ENCODE measurements around the gene LRBA. TPM values are rescaled to one million over a fixed set of nuclear protein-coding genes. Genes with fewer than 3 reads are reported as not detected.
"Not testable (repeated sequence)": the region's sequence is repeated elsewhere in the genome, so short reads cannot be mapped to it uniquely, and the experiment has no call there.

The LRBA gene
- total RNA-seq, 1 donor from 2014 or later = 31.0 TPM

DNA sequence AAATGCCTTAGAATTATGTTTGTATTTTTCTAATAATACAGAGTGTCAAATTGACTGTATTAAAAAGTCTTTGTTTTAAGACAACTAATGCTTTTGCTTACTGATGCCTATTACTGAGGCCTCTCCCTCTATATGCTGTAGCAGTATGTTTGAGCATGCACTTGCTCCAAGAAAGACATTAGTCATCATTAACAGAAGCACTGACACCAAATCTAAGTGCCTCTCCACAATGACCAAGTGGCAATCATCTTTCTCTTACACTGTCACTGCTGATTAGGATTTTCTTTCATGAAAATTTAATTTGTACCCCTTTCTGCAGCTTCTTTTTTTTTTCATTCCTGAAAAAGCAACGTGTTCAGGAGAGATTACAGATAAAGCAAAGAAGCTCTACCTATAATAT is 444.2 kb downstream of the LRBA start:
- no peak for DNase-seq (ENCODE audit: low read depth in 2 of 2)

DNA sequence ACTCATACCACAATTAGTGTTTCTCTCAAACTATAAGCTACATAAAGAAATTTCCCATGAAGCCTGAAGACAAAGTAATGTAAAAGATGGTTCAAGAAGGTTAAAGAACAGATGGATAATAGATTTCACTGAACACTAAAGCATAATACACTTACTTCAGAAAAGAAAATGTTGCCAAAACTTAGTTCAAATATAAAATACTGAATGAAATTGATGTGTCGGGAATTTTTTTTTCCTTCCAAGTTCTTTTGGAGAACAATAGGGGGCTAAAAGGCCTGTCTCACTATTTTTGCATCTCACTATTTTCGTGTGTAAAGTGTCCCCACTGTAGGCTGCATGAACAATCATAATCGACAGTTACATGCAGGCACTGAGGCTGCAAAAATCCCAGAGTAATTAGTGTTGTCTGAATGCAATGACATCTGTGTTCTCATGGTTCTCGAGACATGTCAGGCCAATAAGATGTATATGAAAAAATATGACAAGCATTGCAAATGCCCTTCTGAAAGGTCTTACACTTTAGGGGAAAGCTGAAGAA is 445.0 kb downstream of the LRBA start:
- DNase-seq (ENCODE audit: low read depth in 2 of 2) = no peak

DNA sequence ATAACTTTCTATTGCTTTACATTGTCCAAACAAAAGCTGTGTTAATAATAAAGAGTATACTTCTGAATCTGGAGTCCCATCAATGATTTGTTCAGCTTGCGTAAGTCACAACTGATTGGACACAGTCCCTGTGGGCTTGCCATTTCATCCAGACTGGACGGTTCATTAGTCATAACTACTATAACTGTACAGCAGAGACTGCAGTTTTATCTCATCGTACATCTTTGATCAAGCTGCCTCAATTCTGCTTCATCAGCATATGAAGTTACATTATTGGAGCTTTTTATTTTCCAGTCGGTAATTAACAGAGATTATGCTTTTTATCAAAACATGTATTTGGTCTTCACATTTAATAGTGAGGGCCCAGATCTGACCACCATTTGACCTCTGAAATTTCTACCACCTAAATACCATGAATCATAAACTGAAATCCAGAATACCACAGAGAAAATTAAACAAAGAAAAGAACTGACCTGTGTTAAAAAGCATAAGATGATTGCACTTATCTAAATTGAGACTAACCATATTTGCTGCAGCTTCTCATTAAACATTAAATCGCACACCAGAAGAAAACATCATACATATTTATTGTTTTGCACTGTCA is 445.6 kb downstream of the LRBA start:
- no peak for DNase-seq (ENCODE audit: low read depth in 2 of 2)

DNA sequence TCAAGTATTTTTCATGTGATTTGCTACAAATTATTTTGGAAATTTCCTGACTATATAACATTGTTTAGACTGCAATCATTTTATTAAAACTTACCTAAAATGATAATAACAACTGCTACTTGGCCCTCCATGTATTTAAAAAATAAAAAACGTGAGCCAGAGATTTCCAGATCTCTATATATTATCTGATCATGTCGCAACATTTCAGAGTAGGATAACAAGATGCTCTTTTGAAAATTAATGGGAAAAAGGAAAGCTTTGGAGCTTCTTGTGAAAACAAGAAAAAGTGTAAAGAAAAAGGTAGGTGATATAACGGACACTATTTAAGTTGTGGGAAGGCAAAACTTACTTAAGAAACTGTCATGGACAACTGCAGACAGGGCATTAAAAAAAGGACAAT is 448.0 kb downstream of the LRBA start:
- no peak for DNase-seq (ENCODE audit: low read depth in 2 of 2)

DNA sequence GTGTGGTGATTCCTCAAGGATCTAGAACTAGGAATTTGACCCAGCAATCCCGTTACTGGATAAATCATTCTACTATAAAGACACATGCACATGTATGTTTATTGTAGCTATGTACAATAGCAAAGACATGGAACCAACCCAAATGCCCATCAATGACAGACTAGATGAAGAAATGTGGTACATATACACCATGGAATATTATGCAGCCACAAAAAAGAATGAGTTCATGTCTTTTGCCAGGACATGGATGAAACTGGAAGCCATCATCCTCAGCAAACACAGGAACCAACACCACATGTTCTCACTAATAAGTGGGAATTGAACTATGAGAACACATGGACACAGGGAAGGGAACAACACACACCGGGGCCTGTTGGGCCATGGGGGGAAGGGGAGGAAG is 450.1 kb downstream of the LRBA start:
- not testable (repeated sequence) for DNase-seq (ENCODE audit: low read depth in 2 of 2)

DNA sequence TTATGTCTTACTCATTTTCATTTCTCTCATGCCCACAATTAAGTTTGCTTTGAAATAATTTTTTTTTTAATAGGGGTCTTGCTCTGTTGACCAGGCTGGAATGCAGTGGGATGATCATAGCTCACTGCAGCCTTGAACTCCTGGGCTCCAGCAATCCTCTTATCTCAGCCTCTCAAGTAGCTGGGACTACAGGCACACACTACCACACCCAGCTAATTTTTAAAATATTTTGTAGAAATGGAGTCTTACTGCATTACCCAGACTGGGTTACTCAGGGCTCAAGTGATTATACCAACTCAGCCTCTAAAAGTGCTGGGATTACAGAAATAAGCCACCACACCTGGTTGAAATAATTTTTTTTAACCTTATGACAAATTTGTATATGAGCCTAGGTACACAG is 452.3 kb downstream of the LRBA start:
- DNase-seq (ENCODE audit: low read depth in 2 of 2) = no peak

DNA sequence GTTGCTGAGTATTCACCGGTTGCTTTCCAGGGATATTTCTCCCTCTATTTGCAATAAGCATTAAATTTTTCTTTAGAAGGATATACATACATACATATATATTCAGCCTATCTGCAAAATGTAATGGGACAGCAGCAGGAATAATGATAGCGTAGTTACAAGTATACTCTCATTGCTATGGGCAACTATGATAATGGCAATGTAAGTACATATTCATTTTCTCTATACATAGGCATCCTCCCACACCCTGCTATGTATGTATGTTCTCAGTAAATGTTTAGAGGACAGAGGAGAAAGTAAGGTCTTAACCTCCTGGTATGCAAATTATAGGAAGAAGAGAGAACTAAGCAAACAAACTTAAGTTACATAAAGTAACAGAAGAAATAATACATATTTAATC is 452.8 kb downstream of the LRBA start:
- no peak for DNase-seq (ENCODE audit: low read depth in 2 of 2)

DNA sequence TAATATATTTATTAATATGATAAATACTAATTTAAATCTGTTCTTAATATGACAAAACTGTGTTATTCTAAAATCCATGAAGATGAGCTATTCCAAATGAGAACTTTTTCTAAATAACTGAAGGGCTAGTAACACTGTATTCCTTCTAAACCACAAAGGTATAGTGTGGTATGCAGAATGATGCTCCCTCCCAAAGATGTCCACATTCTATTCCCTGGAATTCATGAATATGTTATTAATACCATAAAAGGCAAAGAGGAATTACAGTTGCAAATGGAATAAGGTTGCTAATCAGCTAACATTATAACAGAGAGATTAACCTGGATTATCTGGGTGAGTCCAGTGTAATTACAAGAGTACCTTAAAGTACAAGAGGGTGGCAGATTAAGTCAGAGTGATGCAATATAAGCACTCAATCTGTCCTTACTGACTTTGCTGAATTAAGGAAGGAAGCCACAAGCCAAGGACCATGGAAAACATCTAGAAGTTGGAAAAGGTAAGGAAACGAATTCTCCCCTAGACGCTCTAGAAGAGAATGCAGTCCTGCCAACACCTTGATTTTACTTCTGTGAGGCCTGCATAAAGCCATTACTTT is 453.8 kb downstream of the LRBA start:
- DNase-seq (ENCODE audit: low read depth in 2 of 2) = no peak

DNA sequence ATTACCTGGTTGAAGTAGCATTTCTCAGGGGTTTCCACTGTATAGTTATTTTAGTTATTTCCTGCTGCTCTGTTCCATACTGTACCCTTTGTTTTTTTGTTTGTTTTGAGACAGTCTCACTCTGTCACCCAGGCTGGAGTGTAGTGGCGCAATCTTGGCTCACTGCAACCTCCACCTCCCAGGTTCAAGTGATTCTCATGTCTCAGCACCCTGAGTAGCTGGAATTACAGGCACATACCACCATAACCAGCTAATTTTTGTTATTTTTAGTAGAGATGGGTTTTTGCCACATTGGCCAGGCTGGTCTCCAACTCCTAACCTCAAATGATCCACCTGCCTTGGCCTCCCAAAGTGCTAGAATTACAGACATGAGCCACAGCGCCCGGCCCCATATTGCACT is 457.3 kb downstream of the LRBA start:
- not testable (repeated sequence) for DNase-seq (ENCODE audit: low read depth in 2 of 2)

DNA sequence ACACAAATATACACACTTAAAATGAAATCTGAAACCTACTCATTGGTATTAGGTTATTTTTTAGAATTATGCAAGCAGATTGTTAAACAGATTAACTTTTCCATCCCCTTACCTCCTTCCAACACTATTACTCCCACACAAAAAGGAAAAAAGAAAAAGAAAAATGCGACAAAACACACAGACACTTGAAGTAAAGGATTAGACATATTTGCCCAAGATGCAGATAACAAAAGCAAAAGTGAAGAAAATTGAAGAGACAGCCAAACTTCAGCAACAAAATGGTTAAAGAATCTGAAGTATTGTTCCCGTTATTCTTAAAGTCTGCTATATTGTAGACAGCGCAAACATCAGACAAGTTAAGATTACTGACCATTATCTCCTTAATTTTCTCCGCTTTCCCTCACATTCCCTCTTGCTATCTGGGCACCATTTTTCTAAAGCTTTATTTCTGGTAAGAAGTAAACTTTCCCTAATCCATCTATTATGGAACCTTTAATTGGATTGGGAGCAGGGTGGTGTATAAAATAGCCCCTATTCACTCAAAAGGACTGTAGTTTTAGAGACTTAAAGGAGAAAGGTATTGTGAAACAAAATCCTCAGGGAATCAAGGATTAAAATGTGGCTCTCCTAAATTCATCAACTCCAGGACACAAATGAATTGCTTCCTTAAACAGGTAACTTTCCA is 467.8 kb downstream of the LRBA start:
- DNase-seq (ENCODE audit: low read depth in 2 of 2) = no peak

DNA sequence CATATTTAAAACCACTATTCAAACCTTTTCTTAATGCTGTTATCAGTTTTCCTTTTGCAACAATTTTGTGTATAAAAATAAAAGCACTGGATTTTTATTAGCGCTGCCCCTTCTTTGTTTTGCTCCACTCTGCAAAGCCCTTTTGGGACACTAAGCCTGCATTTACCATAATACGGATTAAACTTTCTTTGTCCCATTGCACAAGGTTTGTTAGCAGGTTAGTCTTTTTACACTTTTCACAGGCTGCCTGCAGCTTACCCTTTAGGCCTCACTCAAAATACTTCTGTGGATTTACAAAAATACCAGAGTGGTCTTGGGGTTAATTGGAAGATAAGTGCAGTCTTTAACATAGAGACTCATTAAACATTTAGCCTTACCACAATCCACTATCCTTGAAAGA is 468.8 kb downstream of the LRBA start:
- no peak for DNase-seq (ENCODE audit: low read depth in 2 of 2)

DNA sequence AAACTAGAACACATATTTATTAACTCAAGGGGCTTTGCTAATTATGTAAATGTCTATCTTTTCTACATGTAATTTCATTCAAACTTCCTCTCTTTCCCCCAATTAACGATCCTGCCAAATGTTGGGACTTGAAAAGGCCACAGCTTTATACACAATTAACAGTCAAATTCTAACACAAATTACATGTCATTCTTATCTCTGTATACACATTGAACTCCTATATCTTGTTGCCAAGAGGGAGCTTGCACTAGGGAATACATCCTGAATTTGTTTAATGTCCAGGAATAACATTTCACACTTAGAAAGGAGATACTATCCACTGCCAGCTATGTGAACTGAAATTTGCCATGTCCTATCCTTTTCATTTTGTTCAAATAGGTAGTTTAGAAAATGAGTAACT is 472.0 kb downstream of the LRBA start:
- peak in 1 of 2 donors; percentile 38 for DNase-seq (ENCODE audit: low read depth in 2 of 2)

DNA sequence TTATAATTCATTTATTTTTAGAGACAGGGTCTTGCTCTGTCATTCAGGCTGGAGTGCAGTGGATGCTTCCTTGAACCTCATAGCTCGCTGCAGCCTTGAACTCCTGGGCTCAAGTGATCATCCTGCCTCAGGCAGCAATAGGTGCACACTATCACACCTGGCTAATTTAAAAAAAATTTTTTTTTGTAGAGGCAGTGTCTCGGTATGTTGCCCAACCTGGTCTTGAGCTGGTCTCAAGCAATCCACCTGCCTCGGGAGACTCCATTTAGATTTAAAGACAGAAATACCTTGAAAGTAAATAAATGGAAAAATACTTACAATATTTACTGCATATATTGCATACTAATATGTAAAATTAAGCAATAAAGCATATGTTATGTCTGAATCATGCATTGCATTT is 473.4 kb downstream of the LRBA start:
- no peak for DNase-seq (ENCODE audit: low read depth in 2 of 2)

DNA sequence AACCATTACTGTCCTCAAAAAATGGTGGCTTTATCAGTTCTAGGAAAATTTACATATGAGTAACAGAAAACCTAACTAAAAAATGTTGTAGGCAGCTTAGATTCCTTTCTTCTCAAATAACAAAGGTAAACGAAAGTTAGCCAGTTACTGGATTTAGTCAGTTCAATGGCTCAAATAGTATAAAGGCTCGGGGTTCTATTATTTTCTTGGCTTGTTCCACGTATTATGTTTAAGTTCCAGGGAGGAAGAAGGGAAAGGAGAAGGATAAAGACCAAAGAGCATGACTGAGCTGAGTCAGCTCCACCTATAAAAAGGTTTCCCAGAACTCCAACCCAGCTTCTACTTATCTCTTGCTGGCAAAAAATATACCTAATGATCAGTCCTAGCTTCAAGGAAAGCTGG is 474.1 kb downstream of the LRBA start:
- DNase-seq (ENCODE audit: low read depth in 2 of 2) = no peak

DNA sequence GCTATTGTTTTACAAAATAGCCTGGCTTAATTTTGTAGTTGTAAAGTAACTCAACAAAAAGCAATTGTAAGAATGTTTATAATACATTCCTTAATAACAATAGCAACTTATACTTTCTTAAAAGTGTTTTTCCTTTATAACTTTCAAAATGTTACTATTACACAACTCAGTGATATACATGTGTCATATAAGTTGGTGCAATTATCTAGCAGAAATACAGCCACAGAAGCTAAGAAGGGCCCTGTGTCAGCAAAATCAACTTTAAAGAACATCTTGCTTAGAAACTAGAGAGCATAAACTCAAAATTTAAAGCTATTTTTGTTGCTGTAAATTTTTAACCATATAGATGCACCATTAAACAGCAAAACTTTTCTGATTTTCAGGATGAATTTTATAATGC is 474.5 kb downstream of the LRBA start:
- DNase-seq (ENCODE audit: low read depth in 2 of 2) = no peak

DNA sequence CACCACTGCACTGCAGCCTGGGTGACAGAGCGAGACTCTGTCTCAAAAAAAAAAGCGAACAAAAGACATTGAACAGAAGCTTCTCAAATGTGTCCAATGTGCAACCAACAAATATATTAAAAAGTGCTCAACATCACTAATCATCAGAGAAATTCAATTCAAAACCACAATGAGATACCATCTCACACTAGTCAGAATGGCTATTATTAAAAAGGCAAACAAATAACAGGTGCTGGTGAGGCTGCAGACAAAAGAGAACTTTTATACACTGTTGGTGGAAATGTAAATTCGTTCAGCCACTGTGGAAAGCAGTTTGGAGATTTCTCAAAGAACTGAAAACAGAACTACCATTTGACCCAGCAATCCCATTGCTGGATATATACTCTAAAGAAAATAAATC is 477.2 kb downstream of the LRBA start:
- not testable (repeated sequence) for DNase-seq (ENCODE audit: low read depth in 2 of 2)

DNA sequence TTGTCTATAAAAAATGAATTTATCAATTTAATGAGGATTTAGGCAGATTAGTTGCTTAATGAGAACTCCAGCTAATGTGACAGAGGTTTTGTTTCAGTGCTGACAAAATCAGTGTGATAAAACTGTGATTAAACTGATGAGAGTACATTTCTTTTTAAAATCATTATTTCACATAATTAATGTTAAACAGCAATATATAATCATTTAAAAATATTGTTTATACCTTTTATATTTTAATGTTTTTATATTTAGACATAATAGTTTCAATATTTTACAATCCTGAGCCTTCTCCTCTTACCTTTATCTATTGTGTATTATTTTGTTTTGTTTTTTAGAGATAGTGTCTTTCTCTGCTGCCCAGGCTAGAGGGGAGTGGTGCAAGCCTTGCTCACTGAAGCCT is 480.3 kb downstream of the LRBA start:
- no peak for DNase-seq (ENCODE audit: low read depth in 2 of 2)

DNA sequence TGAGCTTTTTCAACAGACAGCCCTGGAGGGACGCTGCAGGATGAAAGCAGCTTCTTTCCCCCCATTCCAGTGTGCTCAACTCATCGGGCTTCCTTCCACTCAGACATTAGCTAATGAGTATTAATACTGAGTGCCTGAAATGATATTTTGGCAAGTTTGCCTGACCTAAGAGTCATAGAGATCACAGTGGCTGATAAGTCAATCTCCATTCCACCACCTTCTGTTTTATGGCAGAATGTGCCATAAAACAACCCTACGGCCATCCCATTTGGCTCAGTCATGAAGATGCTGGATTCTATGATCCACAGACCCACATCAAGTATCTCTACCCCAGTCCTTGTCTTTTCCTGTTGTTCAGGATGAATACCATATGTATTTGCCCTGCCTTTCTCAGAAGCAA is 481.4 kb downstream of the LRBA start:
- no peak for DNase-seq (ENCODE audit: low read depth in 2 of 2)

DNA sequence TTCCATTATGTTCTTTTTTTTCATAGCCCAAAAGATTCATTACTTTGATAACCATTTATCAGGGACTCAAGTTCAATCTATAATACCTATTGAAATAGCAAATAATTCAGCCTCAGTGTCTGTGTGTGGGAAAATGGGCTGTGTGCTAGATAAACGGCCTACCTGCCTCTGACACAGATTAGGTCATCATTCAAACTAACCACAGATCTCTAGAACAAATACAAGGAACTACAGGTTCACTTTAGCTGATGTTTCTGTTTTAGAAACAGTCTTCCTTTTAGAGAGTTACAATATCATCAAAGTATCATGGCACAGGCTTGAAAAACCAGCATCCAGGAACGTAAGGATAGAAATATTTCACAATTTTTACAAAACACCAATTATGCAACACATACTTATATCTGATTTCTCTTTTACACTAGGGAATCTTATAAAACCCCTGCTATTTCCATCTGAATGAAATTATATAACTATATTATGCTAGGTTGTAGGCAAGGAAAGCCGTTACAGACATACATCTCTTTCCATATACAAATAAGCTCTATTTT is 489.7 kb downstream of the LRBA start:
- DNase-seq (ENCODE audit: low read depth in 2 of 2) = no peak

DNA sequence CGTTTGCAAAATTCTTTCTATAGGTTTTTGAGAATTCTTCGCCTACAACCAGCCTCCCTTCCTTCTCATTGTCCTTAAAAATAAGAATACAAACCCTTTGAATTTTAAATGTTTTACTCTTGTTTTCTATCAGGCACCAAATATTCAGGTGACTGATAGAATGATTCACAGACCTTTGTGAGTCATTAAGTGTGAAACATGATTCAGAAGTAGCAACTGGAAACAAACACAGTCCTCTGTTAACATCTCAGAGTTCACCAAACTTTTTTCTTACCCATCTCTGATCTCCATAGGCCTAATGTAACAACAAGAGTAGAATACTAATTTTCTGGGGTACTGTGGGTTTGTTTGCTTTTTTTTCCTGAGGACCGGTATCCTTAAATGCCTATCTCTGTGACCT is 496.5 kb downstream of the LRBA start:
- peak in 1 of 2 donors; percentile 76 for DNase-seq (ENCODE audit: low read depth in 2 of 2)

DNA sequence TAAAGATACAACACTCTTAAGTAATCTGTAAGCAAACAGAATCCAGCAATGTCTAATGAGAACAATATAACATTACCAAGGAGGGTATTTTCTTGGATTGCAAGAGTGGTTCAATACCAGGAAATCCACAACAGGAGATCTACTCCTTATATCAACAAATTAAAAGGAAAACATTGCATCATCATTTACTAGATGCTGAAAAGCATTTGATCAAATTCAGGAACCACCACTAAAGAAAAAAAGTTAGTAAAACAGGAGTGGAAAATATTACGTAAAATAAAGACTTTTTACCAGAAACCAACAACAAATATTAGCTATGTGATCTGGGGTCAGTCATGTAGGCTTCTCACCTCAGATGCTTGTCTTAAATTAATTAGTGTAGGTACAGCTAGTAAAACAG is 499.9 kb downstream of the LRBA start:
- peak; percentile 45 to 68 for DNase-seq (ENCODE audit: low read depth in 2 of 2)

DNA sequence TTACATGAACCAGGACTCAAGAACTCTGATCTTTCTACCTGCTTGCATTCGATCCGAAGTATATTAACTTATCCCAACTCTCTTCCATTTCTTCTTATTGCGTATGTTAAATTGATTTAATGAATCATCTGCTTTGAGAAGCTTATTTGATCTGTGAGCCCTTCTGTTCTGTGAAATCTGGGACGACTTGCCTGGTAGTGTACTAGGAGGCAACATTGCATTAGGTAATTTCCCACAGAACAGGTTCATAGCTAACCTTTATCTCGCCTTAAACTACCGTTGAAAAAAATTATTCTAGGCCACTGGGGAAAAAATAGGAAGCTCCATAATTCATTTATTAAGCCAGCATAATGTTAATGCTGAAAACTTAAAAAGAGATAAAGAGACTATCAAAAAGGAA is 500.4 kb downstream of the LRBA start:
- DNase-seq (ENCODE audit: low read depth in 2 of 2) = no peak

All from lung microvascular endothelial cell (primary cell).